ENCODE measurements around the gene FANCC. TPM values are rescaled to one million over a fixed set of nuclear protein-coding genes. Genes with fewer than 3 reads are reported as not detected.

The FANCC gene
- total and polyA plus RNA-seq, 2 of the 8 experiments (the other 6 are each of a cell fraction or from before 2014, with no cell fraction given), result 7.8 to 15.2 TPM

GRCh38 chr9:95211028-95211427 lies 106.5 kb downstream of the FANCC start:
- Histone ChIP-seq H3K4me3 (ENCODE audit: extremely low read depth in 1 of 4, insufficient read depth in 2 of 4, low read depth in 3 of 4, low read length in 4 of 4) (no peak overlapping the region), H2BK5ac (ENCODE audit: low read depth, low read length) (no peak overlapping the region), H3K27me3 (replicated peaks in 1 of 4; ENCODE audit: control insufficient read depth in 3 of 4, extremely low read depth in 1 of 4, insufficient read depth in 3 of 4, low read length in 3 of 4) (no peaks in the 10 kb centered on the region), H3K23ac (ENCODE audit: insufficient read length) (no peak overlapping the region), H3K23me2 (ENCODE audit: low read depth, low read length) (no peaks in the 10 kb centered on the region), H3K18ac (ENCODE audit: extremely low read depth, low read length) (no peak overlapping the region), H3K36me3 (ENCODE audit: control insufficient read depth in 2 of 4, insufficient read depth in 4 of 4, low read length in 3 of 4) (no peaks in the 10 kb centered on the region), H3K56ac (replicated peaks; ENCODE audit: insufficient read length, low read depth, low read length) (no peak overlapping the region), H3K27ac (ENCODE audit: low read depth, low read length) (no peak overlapping the region), H2BK120ac (replicated peaks; ENCODE audit: low read depth, low read length) (no peak overlapping the region), H2AFZ (ENCODE audit: low read length) (no peak overlapping the region), H3K9ac (replicated peaks in 1 of 4; ENCODE audit: extremely low read depth in 1 of 4, low read depth in 3 of 4, low read length in 3 of 4) (no peak overlapping the region), H2BK15ac (ENCODE audit: low read length) (no peak overlapping the region), H4K91ac (replicated peaks; ENCODE audit: insufficient read length, low read length) (no peak overlapping the region), H4K5ac (ENCODE audit: insufficient read length, low read depth, low read length) (no peak overlapping the region), H3K4me2 (ENCODE audit: insufficient read depth in 1 of 2, low read depth in 2 of 2, low read length in 2 of 2) (no peak overlapping the region), H2BK12ac (ENCODE audit: low read depth, low read length) (no peak overlapping the region), H3K14ac (ENCODE audit: insufficient read length) (no peak overlapping the region), H4K8ac (ENCODE audit: extremely low read depth, insufficient read depth, low read length) (no peak overlapping the region), H3K9me3 (ENCODE audit: insufficient read depth in 2 of 2, low read depth in 1 of 2, low read length in 1 of 2) (no peaks in the 10 kb centered on the region), H2AK5ac (ENCODE audit: low read depth, low read length) (no peak overlapping the region), H3K4me1 (replicated peaks in 1 of 4; ENCODE audit: control insufficient read depth in 3 of 4, insufficient read depth in 4 of 4, low read length in 3 of 4) (peaks cover 0 to 6% (median 2%) of the 10 kb centered on the region in 4 experiments; a peak in 3 of 7 replicates), H3K79me1 (ENCODE audit: low read depth, low read length) (no peaks in the 10 kb centered on the region), H3K4ac (replicated peaks; ENCODE audit: insufficient read length, low read depth, low read length) (no peak overlapping the region), H2BK20ac (ENCODE audit: low read length) (no peak overlapping the region), H3K79me2 (ENCODE audit: control insufficient read depth in 1 of 2, insufficient read depth in 2 of 2, low read length in 2 of 2) (no peaks in the 10 kb centered on the region), H4K20me1 (replicated peaks in 1 of 2; ENCODE audit: control insufficient read depth in 1 of 2, insufficient read depth in 2 of 2, low read length in 2 of 2) (no peaks in the 10 kb centered on the region)
- CTCF ChIA-PET (ENCODE audit: partially characterized antibody), result interaction anchor here (1.0 to 1.6 kb wide), 2 partner anchors 12 to 35 kb away, joined by 3 read pairs; no protein-coding TSS in a partner anchor
- 90% methylated on average over 1 of the region's 1 CpG; no CpG with 5 or more reads in 1 of the 2 experiments for WGBS, 2 experiments (ENCODE audit: extremely low coverage in 1 of 2, insufficient coverage in 1 of 2, insufficient read length in 1 of 2, insufficient replicate concordance in 2 of 2, low coverage in 1 of 2, low lambda C conversion rate in 2 of 2, missing lambda C conversion rate in 1 of 2)
- FAIRE-seq (no peak), DNase-seq (ENCODE audit: low read depth in 1 of 2, low spot score in 2 of 2) (no peak)
- TF ChIP-seq SUZ12 (IDR thresholded peaks at IDR 0.05; ENCODE audit: low read length) (no peak), EZH2 (IDR thresholded peaks at IDR 0.05; ENCODE audit: low read depth, low read length, severe bottlenecking) (no peak), JUND (IDR thresholded peaks at IDR 0.05; ENCODE audit: low read length) (no peak), RBBP5 (IDR thresholded peaks at IDR 0.05; ENCODE audit: borderline replicate concordance, low read depth, low read length) (no peak), TBP (IDR thresholded peaks at IDR 0.05; ENCODE audit: low read depth, low read length) (no peak), YY1 (IDR thresholded peaks at IDR 0.05; ENCODE audit: low read depth, low read length) (no peak), ZNF274 (IDR thresholded peaks at IDR 0.05; ENCODE audit: borderline replicate concordance, extremely low read depth, low read length) (no peak), TAF1 (IDR thresholded peaks at IDR 0.05; ENCODE audit: low read depth, low read length) (no peak), BCL11A (IDR thresholded peaks at IDR 0.05; ENCODE audit: low read depth in 2 of 2, low read length in 2 of 2) (no peak), KDM1A (IDR thresholded peaks at IDR 0.05; ENCODE audit: borderline replicate concordance, low read length) (no peak), CREB1 (IDR thresholded peaks at IDR 0.05) (no peak)
- POLR2A ChIA-PET (ENCODE audit: partially characterized antibody), result no interaction called here
